Endodermal cell (in vitro differentiated cells): ENCODE measurements around the gene GM2A. TPM values are rescaled to one million over a fixed set of nuclear protein-coding genes. Genes with fewer than 3 reads are reported as not detected.

Source experiments
- DNase-seq: peaks from one replicate; pipeline ENCODE4 v3.0.0-alpha.2; 2017
- H3K27ac ChIP-seq: 2 replicates; pipeline ENCODE4 v1.5.1; 2013; ENCODE audit warnings: mild to moderate bottlenecking, low read depth, low read length, moderate library complexity
- H3K27me3 ChIP-seq: 2 replicates; pipeline ENCODE4 v1.6.1; 2013; ENCODE audit warnings: mild to moderate bottlenecking, low read length, moderate library complexity; ENCODE audit not compliant: insufficient read depth, control insufficient read depth, poor library complexity, severe bottlenecking
- H3K36me3 ChIP-seq: 2 replicates; pipeline ENCODE4 v1.7.0; 2013; ENCODE audit warnings: mild to moderate bottlenecking, low read length, moderate library complexity; ENCODE audit not compliant: control insufficient read depth, insufficient read depth
- H3K4me1 ChIP-seq: one replicate; pipeline ENCODE4 v1.7.0; 2013; ENCODE audit warnings: low read length; ENCODE audit not compliant: control insufficient read depth, insufficient read depth
- H3K4me3 ChIP-seq: 2 replicates; pipeline ENCODE4 v1.5.1; 2013; ENCODE audit warnings: mild to moderate bottlenecking, low read length, moderate library complexity
- H3K9ac ChIP-seq: 2 replicates; pipeline ENCODE4 v1.6.1; 2013; ENCODE audit warnings: mild to moderate bottlenecking, low read length, moderate library complexity; ENCODE audit not compliant: poor library complexity, severe bottlenecking; ENCODE audit errors: extremely low read depth
- H3K9me3 ChIP-seq: 2 replicates; pipeline ENCODE4 v1.6.1; 2013; ENCODE audit warnings: mild to moderate bottlenecking, low read length, moderate library complexity; ENCODE audit not compliant: control insufficient read depth
- H3K27ac Mint-ChIP-seq: 2 replicates; pipeline ENCODE4 v1.8.0; 2020; ENCODE audit warnings: mixed read lengths
- H3K27me3 Mint-ChIP-seq: 2 replicates; pipeline ENCODE4 v1.8.0; 2021; ENCODE audit warnings: mild to moderate bottlenecking, mixed read lengths; ENCODE audit not compliant: insufficient read depth
- H3K36me3 Mint-ChIP-seq: 2 replicates; pipeline ENCODE4 v1.8.0; 2020; ENCODE audit warnings: low read depth, mixed read lengths
- H3K4me1 Mint-ChIP-seq: 2 replicates; pipeline ENCODE4 v1.8.0; 2020; ENCODE audit warnings: mixed read lengths
- H3K4me3 Mint-ChIP-seq: 2 replicates; pipeline ENCODE4 v1.8.0; 2020; ENCODE audit warnings: mild to moderate bottlenecking, moderate library complexity, mixed read lengths
- H3K9me3 Mint-ChIP-seq: 2 replicates; pipeline ENCODE4 v1.8.0; 2020; ENCODE audit warnings: mild to moderate bottlenecking, mixed read lengths
- CTCF ChIP-seq: fragments of 200-600 bp; sonication (generic); conservative IDR thresholded peaks from 2 replicates; pipeline ENCODE4 v1.5.0; 2021; ENCODE audit warnings: antibody characterized with exemption, mild to moderate bottlenecking
- WGBS, 2 experiments: methylation state at CpG; one replicate each; pipeline versions ENCODE4 v1.1.5 to v1.1.7; 2013; ENCODE audit warnings: missing lambda C conversion rate in 2 of 2, mixed read lengths in 1 of 2; ENCODE audit not compliant: insufficient coverage in 1 of 2, insufficient read length in 1 of 2; 5-methylcytosine and 5-hydroxymethylcytosine counted together
- total RNA-seq, 2 donors: library from RNA; stranded (reverse); fragmentation: NEBNext Ultra II Directional in 1 of 2; extraction: Animal tissue kit (Norgen Biotek cat#: 25700) in 1 of 2; gene quantifications; 2 replicates in 1 of 2; 3 replicates in 1 of 2; pipeline ENCODE4 v1.2.1, GENCODE V29; 2021

Gene GM2A
- total RNA-seq, 2 donors from 2014 or later = 40.7 to 55.2 TPM

- TF ChIP-seq CTCF = no peak
- no peak overlapping the region for H3K4me3 Mint-ChIP-seq
Measured at GRCh38 chr5:151310932-151311331, 57.9 kb downstream of the GM2A start.

GRCh38 chr5:151312756-151313324 lies 59.9 kb downstream of the GM2A start:
- Histone ChIP-seq H3K4me3 (peak overlapping the region; percentile 72), H3K9ac (no peak overlapping the region), H3K27ac (no peak overlapping the region), H3K27me3 (no peaks in the 10 kb centered on the region), H3K4me1 (peaks cover 4% of the 10 kb centered on the region), H3K36me3 (no peaks in the 10 kb centered on the region), H3K9me3 (peaks cover 33% of the 10 kb centered on the region)
- H3K4me1 Mint-ChIP-seq = peaks cover 48% of the 10 kb centered on the region
- H3K4me3 Mint-ChIP-seq = no peak overlapping the region
- TF ChIP-seq CTCF = peak; percentile 15
- peaks cover 8% of the 10 kb centered on the region for H3K36me3 Mint-ChIP-seq
- H3K27ac Mint-ChIP-seq = peak overlapping the region; percentile 80
- 85 to 100% methylated on average over 1 to 3 of the region's 5 CpGs for WGBS, 2 experiments
- DNase-seq = peak; percentile 60
- H3K9me3 Mint-ChIP-seq = peaks cover 32% of the 10 kb centered on the region
- no peaks in the 10 kb centered on the region for H3K27me3 Mint-ChIP-seq

More at GRCh38 chr5:151310932-151311331, 57.9 kb downstream of the GM2A start:
- H3K27ac ChIP-seq = no peak overlapping the region
- H3K4me3 ChIP-seq = peak overlapping the region; percentile 72
- peaks cover 32% of the 10 kb centered on the region for H3K9me3 Mint-ChIP-seq
- peaks cover 4% of the 10 kb centered on the region for H3K4me1 ChIP-seq
- no peaks in the 10 kb centered on the region for H3K36me3 ChIP-seq
- H3K27me3 ChIP-seq = no peaks in the 10 kb centered on the region
- DNase-seq = no peak
- no peaks in the 10 kb centered on the region for H3K27me3 Mint-ChIP-seq
- no peak overlapping the region for H3K27ac Mint-ChIP-seq
- peaks cover 8% of the 10 kb centered on the region for H3K36me3 Mint-ChIP-seq
- no peak overlapping the region for H3K9ac ChIP-seq
- H3K9me3 ChIP-seq = peaks cover 38% of the 10 kb centered on the region
- H3K4me1 Mint-ChIP-seq = peaks cover 43% of the 10 kb centered on the region

GRCh38 chr5:151313357-151313756 lies 60.4 kb downstream of the GM2A start:
- H3K4me3 Mint-ChIP-seq = no peak overlapping the region
- H3K9me3 Mint-ChIP-seq = peaks cover 28% of the 10 kb centered on the region
- Histone ChIP-seq H3K4me1 (peaks cover 4% of the 10 kb centered on the region), H3K9me3 (peaks cover 28% of the 10 kb centered on the region), H3K27ac (no peak overlapping the region), H3K4me3 (no peak overlapping the region), H3K9ac (no peak overlapping the region), H3K36me3 (no peaks in the 10 kb centered on the region), H3K27me3 (no peaks in the 10 kb centered on the region)
- TF ChIP-seq CTCF = no peak
- H3K36me3 Mint-ChIP-seq = peaks cover 8% of the 10 kb centered on the region
- no peak for DNase-seq
- H3K27ac Mint-ChIP-seq = peak overlapping the region; percentile 80
- 25% methylated on average over 1 of the region's 2 CpGs; no CpG with 5 or more reads in 1 of the 2 experiments for WGBS, 2 experiments
- peaks cover 50% of the 10 kb centered on the region for H3K4me1 Mint-ChIP-seq
- H3K27me3 Mint-ChIP-seq = no peaks in the 10 kb centered on the region
